GM12873 (cell line): ENCODE measurements around the gene LYPD6B.

Experiments used
- CTCF ChIP-seq: IDR thresholded peaks from 2 replicates; pipeline ENCODE4 v1.5.1; 2012; ENCODE audit warnings: low read depth, mild to moderate bottlenecking, moderate library complexity, low read length, control low read depth; ENCODE audit not compliant: insufficient read depth; ENCODE audit errors: missing control alignments

The LYPD6B gene

DNA sequence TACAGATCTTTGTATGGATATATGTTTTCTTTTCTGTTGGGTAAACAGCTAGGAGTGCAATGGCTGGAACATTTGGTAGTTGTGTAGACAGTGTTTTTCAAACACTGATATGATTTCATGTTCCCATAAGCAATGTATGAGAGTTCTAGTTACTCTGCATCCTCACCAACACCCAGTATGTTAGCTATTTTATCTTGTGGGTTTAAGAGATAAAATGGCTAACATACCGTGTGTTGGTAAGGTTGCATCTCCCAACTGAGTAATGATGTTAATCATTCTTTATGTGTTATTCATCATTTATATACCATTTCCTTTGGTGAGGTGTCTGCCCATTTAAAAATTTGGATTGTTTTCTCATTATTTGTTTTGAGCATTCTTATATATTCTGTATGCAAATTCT is 65.7 kb downstream of the LYPD6B start:
- TF ChIP-seq CTCF = no peak

GRCh38 chr2:149112068-149112467 is 73.6 kb downstream of the LYPD6B start:
- no peak for TF ChIP-seq CTCF

- no peak for TF ChIP-seq CTCF
Measured at GRCh38 chr2:149112713-149113112, 74.2 kb downstream of the LYPD6B start.

GRCh38 chr2:149115781-149116180 is 77.3 kb downstream of the LYPD6B start:
- no peak for TF ChIP-seq CTCF

- TF ChIP-seq CTCF = no peak
Measured at GRCh38 chr2:149119368-149119767, 80.9 kb downstream of the LYPD6B start.

- no peak for TF ChIP-seq CTCF
Measured at GRCh38 chr2:149122516-149122915, 84.0 kb downstream of the LYPD6B start.

DNA sequence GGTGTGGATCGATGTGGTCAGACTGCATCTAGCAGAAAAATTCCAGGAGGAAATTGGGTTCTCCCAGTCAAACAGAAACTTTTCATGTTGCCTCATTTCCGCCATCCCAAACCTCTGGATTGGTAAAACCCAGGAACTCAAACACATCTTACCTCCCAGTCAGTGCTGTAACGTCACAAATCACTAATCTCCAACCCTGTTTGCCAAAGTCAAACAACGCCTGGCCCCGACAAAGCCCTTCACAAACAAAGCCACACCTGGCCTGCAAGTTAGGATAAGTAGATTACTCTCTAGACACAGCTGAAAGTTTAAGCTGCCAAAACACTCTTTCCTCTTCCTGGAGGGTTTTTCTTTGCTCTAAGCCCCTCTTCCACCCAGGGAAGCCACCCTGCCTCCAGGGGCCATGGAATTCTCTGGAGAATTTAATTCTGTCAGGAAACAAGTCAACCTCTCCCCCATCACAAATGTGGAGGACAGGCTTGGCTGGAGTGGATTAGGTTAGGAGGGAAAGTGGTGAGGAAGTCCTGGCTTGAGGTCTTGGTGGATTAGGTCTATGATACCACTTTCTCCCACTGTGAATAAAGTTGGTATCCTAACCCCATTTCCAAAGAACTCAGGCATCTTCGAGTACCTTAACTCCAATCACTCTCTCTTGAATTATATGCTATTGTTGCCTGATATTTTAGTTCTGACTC is 86.7 kb downstream of the LYPD6B start:
- TF ChIP-seq CTCF = no peak
